ENCODE results near the gene MRPL58. TPM values are rescaled to one million over a fixed set of nuclear protein-coding genes. Genes with fewer than 3 reads are reported as not detected.
"Not testable (repeated sequence)": the region's sequence is repeated elsewhere in the genome, so short reads cannot be mapped to it uniquely, and the experiment has no call there.

The MRPL58 gene
- polyA plus RNA-seq, 3 donors: 18.9 to 52.6 (median 44.4) TPM

DNA sequence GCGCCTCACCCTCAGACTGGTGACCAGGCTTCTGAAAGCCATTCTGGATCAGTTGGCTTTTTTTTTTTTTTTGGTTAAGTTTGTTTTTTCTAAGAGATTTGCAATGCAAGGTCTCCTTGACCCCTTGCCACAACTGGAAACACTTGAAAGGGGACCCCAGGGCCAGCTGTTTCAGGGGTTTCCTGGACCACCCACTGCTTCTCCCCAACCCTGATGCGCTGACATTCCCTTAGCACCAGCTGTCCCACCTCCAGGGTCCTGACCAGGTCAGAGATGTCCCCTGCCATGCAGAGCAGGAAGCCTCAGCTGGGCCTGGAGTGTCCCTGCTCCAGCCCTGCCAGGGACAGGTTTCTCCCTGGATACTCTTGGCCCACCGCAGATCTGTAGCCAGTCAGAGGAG, 8.1 kb upstream of the MRPL58 start:
- TF ChIP-seq, protein P1, sequence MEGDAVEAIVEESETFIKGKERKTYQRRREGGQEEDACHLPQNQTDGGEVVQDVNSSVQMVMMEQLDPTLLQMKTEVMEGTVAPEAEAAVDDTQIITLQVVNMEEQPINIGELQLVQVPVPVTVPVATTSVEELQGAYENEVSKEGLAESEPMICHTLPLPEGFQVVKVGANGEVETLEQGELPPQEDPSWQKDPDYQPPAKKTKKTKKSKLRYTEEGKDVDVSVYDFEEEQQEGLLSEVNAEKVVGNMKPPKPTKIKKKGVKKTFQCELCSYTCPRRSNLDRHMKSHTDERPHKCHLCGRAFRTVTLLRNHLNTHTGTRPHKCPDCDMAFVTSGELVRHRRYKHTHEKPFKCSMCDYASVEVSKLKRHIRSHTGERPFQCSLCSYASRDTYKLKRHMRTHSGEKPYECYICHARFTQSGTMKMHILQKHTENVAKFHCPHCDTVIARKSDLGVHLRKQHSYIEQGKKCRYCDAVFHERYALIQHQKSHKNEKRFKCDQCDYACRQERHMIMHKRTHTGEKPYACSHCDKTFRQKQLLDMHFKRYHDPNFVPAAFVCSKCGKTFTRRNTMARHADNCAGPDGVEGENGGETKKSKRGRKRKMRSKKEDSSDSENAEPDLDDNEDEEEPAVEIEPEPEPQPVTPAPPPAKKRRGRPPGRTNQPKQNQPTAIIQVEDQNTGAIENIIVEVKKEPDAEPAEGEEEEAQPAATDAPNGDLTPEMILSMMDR (IDR thresholded peaks at IDR 0.05): no peak
- no peak for DNase-seq
- 100% methylated on average over 2 of the region's 3 CpGs for WGBS (ENCODE audit: insufficient coverage)
- Mint-ChIP-seq H3K4me1 (peaks cover 5% of the 10 kb centered on the region), H3K36me3 (no peaks in the 10 kb centered on the region), H3K27ac (no peak overlapping the region), H3K4me3 (no peak overlapping the region), H3K27me3 (ENCODE audit: low read depth in 3 of 3) (peaks cover 4 to 6% (median 4%) of the 10 kb centered on the region in 3 donors), H3K9me3 (no peaks in the 10 kb centered on the region)
- intact Hi-C loops (cut with micrococcal nuclease): loop anchor here in 1 of 2 donors (5.0 kb wide), 1 partner anchor 42 kb away; no protein-coding TSS in a partner anchor
- Histone ChIP-seq H3K4me2 (replicated peaks; ENCODE audit: extremely low read depth, low read length, poor library complexity, severe bottlenecking) (no peak overlapping the region), H3K4me1 (ENCODE audit: control insufficient read depth in 1 of 2, insufficient read depth in 2 of 2, low read length in 2 of 2) (no peaks in the 10 kb centered on the region), H3K36me3 (replicated peaks in 1 of 2; ENCODE audit: control insufficient read depth in 1 of 2, insufficient read depth in 2 of 2, low read length in 2 of 2) (no peaks in the 10 kb centered on the region), H4K20me1 (ENCODE audit: insufficient read depth, low read length) (no peaks in the 10 kb centered on the region), H3K79me2 (ENCODE audit: insufficient read depth, low read length) (no peaks in the 10 kb centered on the region), H2AFZ (ENCODE audit: insufficient read depth, low read depth, low read length, poor library complexity, severe bottlenecking) (no peak overlapping the region), H3K27ac (ENCODE audit: low read depth in 1 of 2, low read length in 2 of 2) (no peak overlapping the region), H3K9me3 (replicated peaks in 1 of 2; ENCODE audit: control insufficient read depth in 1 of 2, insufficient read depth in 1 of 2, low read length in 2 of 2) (no peaks in the 10 kb centered on the region), H3K9ac (ENCODE audit: insufficient read depth, low read length, poor library complexity, severe bottlenecking) (no peak overlapping the region), H3K4me3 (replicated peaks in 1 of 3; ENCODE audit: low read depth in 2 of 3, low read length in 3 of 3) (no peak overlapping the region), H3K27me3 (ENCODE audit: control insufficient read depth in 2 of 2, insufficient read depth in 2 of 2, low read length in 2 of 2) (no peaks in the 10 kb centered on the region)

DNA sequence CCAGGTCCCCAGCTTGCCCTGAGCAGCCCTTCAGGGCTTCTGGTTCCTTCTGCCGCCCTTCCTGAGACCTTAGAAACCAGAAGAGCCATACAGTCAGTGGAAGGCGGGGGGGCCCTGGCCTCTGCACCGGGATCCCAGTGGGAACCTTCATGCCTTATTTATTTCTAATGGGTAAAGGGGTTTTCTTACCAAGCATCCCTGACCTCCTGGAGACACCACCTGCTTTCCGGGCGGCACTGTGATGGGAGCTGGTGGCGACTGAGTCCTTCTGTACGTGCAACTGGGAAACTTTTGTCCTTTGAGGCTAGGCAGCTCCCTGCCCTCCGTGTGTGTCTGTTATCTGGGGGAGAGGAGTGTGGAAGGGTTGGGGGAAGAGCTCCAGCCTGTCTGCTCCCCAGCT, 7.2 kb upstream of the MRPL58 start:
- Histone ChIP-seq H3K4me3 (replicated peaks in 1 of 3; ENCODE audit: low read depth in 2 of 3, low read length in 3 of 3) (no peak overlapping the region), H3K4me1 (ENCODE audit: control insufficient read depth in 1 of 2, insufficient read depth in 2 of 2, low read length in 2 of 2) (no peaks in the 10 kb centered on the region), H2AFZ (ENCODE audit: insufficient read depth, low read depth, low read length, poor library complexity, severe bottlenecking) (no peak overlapping the region), H3K4me2 (replicated peaks; ENCODE audit: extremely low read depth, low read length, poor library complexity, severe bottlenecking) (no peak overlapping the region), H3K36me3 (replicated peaks in 1 of 2; ENCODE audit: control insufficient read depth in 1 of 2, insufficient read depth in 2 of 2, low read length in 2 of 2) (no peaks in the 10 kb centered on the region), H3K27ac (ENCODE audit: low read depth in 1 of 2, low read length in 2 of 2) (no peak overlapping the region), H3K27me3 (ENCODE audit: control insufficient read depth in 2 of 2, insufficient read depth in 2 of 2, low read length in 2 of 2) (no peaks in the 10 kb centered on the region), H3K9ac (ENCODE audit: insufficient read depth, low read length, poor library complexity, severe bottlenecking) (no peak overlapping the region), H4K20me1 (ENCODE audit: insufficient read depth, low read length) (no peaks in the 10 kb centered on the region), H3K9me3 (replicated peaks in 1 of 2; ENCODE audit: control insufficient read depth in 1 of 2, insufficient read depth in 1 of 2, low read length in 2 of 2) (no peaks in the 10 kb centered on the region), H3K79me2 (ENCODE audit: insufficient read depth, low read length) (no peaks in the 10 kb centered on the region)
- no peak for DNase-seq
- intact Hi-C loops (cut with micrococcal nuclease): loop anchor here in 1 of 2 donors (5.0 kb wide), 1 partner anchor 43 kb away; no protein-coding TSS in a partner anchor
- Mint-ChIP-seq H3K27ac (no peak overlapping the region), H3K9me3 (no peaks in the 10 kb centered on the region), H3K4me3 (no peak overlapping the region), H3K36me3 (no peaks in the 10 kb centered on the region), H3K4me1 (peaks cover 5% of the 10 kb centered on the region), H3K27me3 (ENCODE audit: low read depth in 3 of 3) (peaks cover 4 to 6% (median 4%) of the 10 kb centered on the region in 3 donors)
- TF ChIP-seq, protein P1 (IDR thresholded peaks at IDR 0.05): no peak
- WGBS (ENCODE audit: insufficient coverage): 100% methylated on average over 2 of the region's 8 CpGs

DNA sequence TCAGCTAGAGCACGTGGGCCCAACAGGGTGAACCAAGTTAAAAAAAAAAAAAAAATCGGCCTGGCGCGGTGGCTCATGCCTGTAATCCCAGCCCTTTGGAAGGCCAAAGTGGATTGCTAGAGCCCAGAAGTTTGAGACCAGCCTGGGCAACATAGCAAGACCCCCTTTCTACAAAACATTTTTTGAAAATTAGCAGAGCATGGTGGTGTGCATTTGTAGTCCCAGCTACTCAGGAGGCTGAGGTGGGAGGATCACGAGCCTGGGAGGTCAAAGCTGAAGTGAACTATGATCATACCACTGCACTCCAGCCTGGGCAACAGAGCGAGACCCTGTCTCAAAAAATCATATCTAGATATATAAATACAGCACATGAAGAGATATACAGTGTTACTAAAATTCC, 6.4 kb upstream of the MRPL58 start:
- not testable (repeated sequence) for H3K4me2 ChIP-seq (replicated peaks; ENCODE audit: extremely low read depth, low read length, poor library complexity, severe bottlenecking); H3K27ac Mint-ChIP-seq; H3K4me1 ChIP-seq (ENCODE audit: control insufficient read depth in 1 of 2, insufficient read depth in 2 of 2, low read length in 2 of 2); DNase-seq; H3K27ac ChIP-seq (ENCODE audit: low read depth in 1 of 2, low read length in 2 of 2); H3K27me3 Mint-ChIP-seq (ENCODE audit: low read depth in 3 of 3); H2AFZ ChIP-seq (ENCODE audit: insufficient read depth, low read depth, low read length, poor library complexity, severe bottlenecking); H3K9ac ChIP-seq (ENCODE audit: insufficient read depth, low read length, poor library complexity, severe bottlenecking); H3K9me3 ChIP-seq (replicated peaks in 1 of 2; ENCODE audit: control insufficient read depth in 1 of 2, insufficient read depth in 1 of 2, low read length in 2 of 2); H3K36me3 ChIP-seq (replicated peaks in 1 of 2; ENCODE audit: control insufficient read depth in 1 of 2, insufficient read depth in 2 of 2, low read length in 2 of 2); H3K4me3 Mint-ChIP-seq; H3K9me3 Mint-ChIP-seq; H3K4me3 ChIP-seq (replicated peaks in 1 of 3; ENCODE audit: low read depth in 2 of 3, low read length in 3 of 3); H3K27me3 ChIP-seq (ENCODE audit: control insufficient read depth in 2 of 2, insufficient read depth in 2 of 2, low read length in 2 of 2); H3K4me1 Mint-ChIP-seq; H4K20me1 ChIP-seq (ENCODE audit: insufficient read depth, low read length); H3K36me3 Mint-ChIP-seq; H3K79me2 ChIP-seq (ENCODE audit: insufficient read depth, low read length)
- intact Hi-C loops (cut with micrococcal nuclease): loop anchor here in 1 of 2 donors (5.0 kb wide), 1 partner anchor 44 kb away; no protein-coding TSS in a partner anchor
- WGBS (ENCODE audit: insufficient coverage): 100% methylated on average over 2 of the region's 6 CpGs
